Peyer's patch (tissue), 4 donors: ENCODE data around the gene ZG16. TPM values are rescaled to one million over a fixed set of nuclear protein-coding genes. Genes with fewer than 3 reads are reported as not detected.

Experiments used
- DNase-seq, 3 donors: peaks; one replicate each; pipeline ENCODE4 v3.0.0-alpha.2; 2017 to 2019
- H3K27ac ChIP-seq, 4 donors: fragments of 200-600 bp; sonication (generic); one replicate each; pipeline ENCODE4 v1.5.1; 2016 to 2019
- H3K27me3 ChIP-seq, 2 donors: fragments of 200-600 bp; sonication (generic); one replicate each; pipeline ENCODE4 v1.5.1; 2019
- H3K36me3 ChIP-seq, 3 donors: fragments of 200-600 bp; sonication (generic); one replicate each; pipeline ENCODE4 v1.5.1; 2016 to 2019
- H3K4me1 ChIP-seq, 4 donors: fragments of 200-600 bp; sonication (generic); one replicate each; pipeline ENCODE4 v1.5.1; 2016 to 2019
- H3K4me3 ChIP-seq, 4 donors: fragments of 200-600 bp; sonication (generic); 1 replicate in 3 of 4; 2 replicates in 1 of 4; pipeline ENCODE4 v1.5.1; 2016 to 2019; ENCODE audit warnings: mild to moderate bottlenecking in 1 of 4
- H3K9me3 ChIP-seq, 4 donors: fragments of 200-600 bp; sonication (generic); one replicate each; pipeline ENCODE4 v1.5.1; 2016 to 2019; ENCODE audit warnings: mild to moderate bottlenecking in 1 of 4
- CTCF ChIP-seq, 6 experiments: fragments of 450-650 bp in 4 of 6; fragments of 200-600 bp in 2 of 6; sonication (generic) in 1 of 6; IDR thresholded peaks; one replicate each; pipeline ENCODE4 v1.5.1; 2017 to 2019; ENCODE audit warnings: antibody characterized with exemption in 6 of 6, mild to moderate bottlenecking in 3 of 6, moderate library complexity in 1 of 6
- POLR2A ChIP-seq, 2 donors: fragments of 450-650 bp; IDR thresholded peaks; one replicate each; pipeline ENCODE4 v1.5.1; 2017; ENCODE audit warnings: antibody characterized with exemption in 2 of 2, mild to moderate bottlenecking in 2 of 2, moderate library complexity in 2 of 2
- small RNA-seq, 2 donors: library from RNA; depleted of rRNA; stranded (forward); fragments of <200 nt; gene quantifications; one replicate each; pipeline ENCODE3, GENCODE V24; 2016
- total RNA-seq, 4 donors: library from RNA; depleted of rRNA; stranded (reverse); fragments of >200 nt; gene quantifications; one replicate each; pipeline ENCODE4 v1.1.0, GENCODE V29; 2016

ZG16 gene
- total RNA-seq, 4 donors from 2014 or later: 9.9 to 585 (median 158) TPM

GRCh38 chr16:29825145-29826044, 47.3 kb downstream of the ZG16 start:
- peak overlapping the region; percentile 68 to 95 (median 91) for H3K27ac ChIP-seq
- no peaks in the 10 kb centered on the region for H3K9me3 ChIP-seq
- TF ChIP-seq POLR2A (IDR thresholded peaks at IDR 0.05) (peak; percentile 49 to 66), CTCF (IDR thresholded peaks at IDR 0.05) (no peak)
- H3K36me3 ChIP-seq: peaks cover 0 to 4% (median 0%) of the 10 kb centered on the region in 3 donors
- DNase-seq: peak in 1 of 3 donors; percentile 74
- no peaks in the 10 kb centered on the region for H3K27me3 ChIP-seq
- H3K4me1 ChIP-seq: peaks cover 8 to 79% (median 39%) of the 10 kb centered on the region in 4 donors
- H3K4me3 ChIP-seq: peak overlapping the region in 3 of 4 donors; percentile 1 to 41 (median 2)

GRCh38 chr16:29826342-29826695, 48.3 kb downstream of the ZG16 start:
- H3K4me3 ChIP-seq: peak overlapping the region in 1 of 4 donors; percentile 1
- TF ChIP-seq CTCF (IDR thresholded peaks at IDR 0.05) (no peak), POLR2A (IDR thresholded peaks at IDR 0.05) (peak in 1 of 2 donors; percentile 12)
- peak overlapping the region; percentile 68 to 95 (median 91) for H3K27ac ChIP-seq
- DNase-seq: no peak
- H3K9me3 ChIP-seq: no peaks in the 10 kb centered on the region
- H3K4me1 ChIP-seq: peaks cover 8 to 79% (median 37%) of the 10 kb centered on the region in 4 donors
- H3K36me3 ChIP-seq: peaks cover 0 to 13% (median 0%) of the 10 kb centered on the region in 3 donors
- H3K27me3 ChIP-seq: no peaks in the 10 kb centered on the region

GRCh38 chr16:29830774-29831173, 52.7 kb downstream of the ZG16 start:
- TF ChIP-seq CTCF (IDR thresholded peaks at IDR 0.05) (no peak), POLR2A (IDR thresholded peaks at IDR 0.05) (no peak)
- no peak overlapping the region for H3K4me3 ChIP-seq
- no peaks in the 10 kb centered on the region for H3K9me3 ChIP-seq
- no peaks in the 10 kb centered on the region for H3K27me3 ChIP-seq
- peak overlapping the region in 2 of 4 donors; percentile 63 to 86 for H3K27ac ChIP-seq
- DNase-seq: no peak
- peaks cover 0 to 39% (median 13%) of the 10 kb centered on the region in 4 donors for H3K4me1 ChIP-seq
- peaks cover 0 to 55% (median 0%) of the 10 kb centered on the region in 3 donors for H3K36me3 ChIP-seq

- H3K4me3 ChIP-seq: no peak overlapping the region
- no peak for DNase-seq
- H3K27ac ChIP-seq: no peak overlapping the region
- H3K27me3 ChIP-seq: no peaks in the 10 kb centered on the region
- TF ChIP-seq CTCF (IDR thresholded peaks at IDR 0.05): no peak
- TF ChIP-seq POLR2A (IDR thresholded peaks at IDR 0.05): no peak
- peaks cover 0 to 63% (median 0%) of the 10 kb centered on the region in 3 donors for H3K36me3 ChIP-seq
- H3K9me3 ChIP-seq: no peaks in the 10 kb centered on the region
- H3K4me1 ChIP-seq: peaks cover 0 to 32% (median 8%) of the 10 kb centered on the region in 4 donors
These were observed 53.4 kb downstream of the ZG16 start for GRCh38 chr16:29831490-29831889.

Small RNAs within 50 kb of the gene (small RNA-seq; reads per million reads assigned to genes)
- 0 reads per million in 2 donors for gene AC009133.6
- gene AC120114.4: 0 reads per million in 2 donors

Other genes starting within 250 kb of the ZG16 start
- 10 to 100 TPM in 1 of 4 donors, 1 to 10 TPM in 3; 2.5 to 14.0 (median 2.8) TPM for gene SPN, start 115.0 kb upstream of the ZG16 start, total RNA-seq
- gene QPRT, start 99.1 kb upstream of the ZG16 start, total RNA-seq: 10 to 100 TPM; 40.4 to 96.3 (median 47.4) TPM
- gene C16orf54, start 32.3 kb upstream of the ZG16 start, total RNA-seq: 1 to 10 TPM; 2.2 to 9.9 (median 3.6) TPM
- 100 to 1,000 TPM in 2 of 4 donors, 10 to 100 TPM in 2; 31.9 to 157 (median 72.8) TPM for gene KIF22, start 12.5 kb downstream of the ZG16 start, total RNA-seq
- 100 to 1,000 TPM; 124 to 208 (median 135) TPM for gene MAZ, start 28.3 kb downstream of the ZG16 start, total RNA-seq
- 1 to 10 TPM in 2 of 4 donors, under 1 TPM in 1, not detected in 1; 0.95 to 3.3 (median 2.5) TPM for gene PRRT2, start 33.9 kb downstream of the ZG16 start, total RNA-seq
- gene PAGR1, start 37.9 kb downstream of the ZG16 start, total RNA-seq: 10 to 100 TPM; 39.5 to 50.3 (median 48.3) TPM
- 100 to 1,000 TPM; 222 to 709 (median 645) TPM for gene MVP, start 42.2 kb downstream of the ZG16 start, total RNA-seq
- 100 to 1,000 TPM in 1 of 4 donors, 10 to 100 TPM in 3; 39.6 to 122 (median 91.2) TPM for gene CDIPT, start 85.0 kb downstream of the ZG16 start, total RNA-seq
- 10 to 100 TPM in 2 of 4 donors, 1 to 10 TPM in 2; 1.7 to 14.2 (median 10.6) TPM for gene SEZ6L2, start 121.3 kb downstream of the ZG16 start, total RNA-seq
- gene ASPHD1, start 122.2 kb downstream of the ZG16 start, total RNA-seq: under 1 TPM in 1 of 4 donors, not detected in 3; 0.53 TPM
- 10 to 100 TPM; 38.8 to 98.1 (median 48.7) TPM for gene KCTD13, start 148.0 kb downstream of the ZG16 start, total RNA-seq
- gene TMEM219, start 183.8 kb downstream of the ZG16 start, total RNA-seq: 100 to 1,000 TPM; 103 to 201 (median 170) TPM
- 100 to 1,000 TPM in 1 of 4 donors, 10 to 100 TPM in 3; 78.1 to 123 (median 90.9) TPM for gene TAOK2, start 195.6 kb downstream of the ZG16 start, total RNA-seq
- 10 to 100 TPM in 3 of 4 donors, 1 to 10 TPM in 1; 5.8 to 15.1 (median 13.1) TPM for gene HIRIP3, start 217.4 kb downstream of the ZG16 start, total RNA-seq
- gene INO80E, start 218.0 kb downstream of the ZG16 start, total RNA-seq: 10 to 100 TPM; 46.6 to 85.8 (median 75.9) TPM
- 1 to 10 TPM in 3 of 4 donors, not detected in 1; 2.5 to 4.9 (median 2.9) TPM for gene DOC2A, start 232.8 kb downstream of the ZG16 start, total RNA-seq
- gene C16orf92, start 244.9 kb downstream of the ZG16 start, total RNA-seq: not detected